HFFc6 (cell line): ENCODE results near the gene SPIRE2. TPM values are rescaled to one million over a fixed set of nuclear protein-coding genes. Genes with fewer than 3 reads are reported as not detected.

Experiments used
- DNase-seq: peaks from one replicate; pipeline ENCODE4 v3.0.0-alpha.2; 2018
- H3K27ac Mint-ChIP-seq: 2 replicates; pipeline ENCODE4 v1.8.0; 2020; ENCODE audit warnings: mild to moderate bottlenecking, mixed read lengths
- H3K27me3 Mint-ChIP-seq: 2 replicates; pipeline ENCODE4 v1.8.0; 2021; ENCODE audit warnings: mild to moderate bottlenecking, moderate library complexity, mixed read lengths; ENCODE audit not compliant: insufficient read depth
- H3K36me3 Mint-ChIP-seq: 2 replicates; pipeline ENCODE4 v1.8.0; 2021; ENCODE audit warnings: low read depth, mixed read lengths
- H3K4me1 Mint-ChIP-seq: 2 replicates; pipeline ENCODE4 v1.8.0; 2020; ENCODE audit warnings: low read depth, mixed read lengths
- H3K4me3 Mint-ChIP-seq: 2 replicates; pipeline ENCODE4 v1.8.0; 2020; ENCODE audit warnings: mild to moderate bottlenecking, moderate library complexity, mixed read lengths
- H3K9me3 Mint-ChIP-seq: 2 replicates; pipeline ENCODE4 v1.8.0; 2020; ENCODE audit warnings: mild to moderate bottlenecking, mixed read lengths
- CTCF ChIP-seq: fragments of 200-600 bp; sonication (generic); IDR thresholded peaks from 2 replicates; pipeline ENCODE4 v1.5.0; 2021; ENCODE audit warnings: antibody characterized with exemption, mild to moderate bottlenecking
- total RNA-seq, 6 experiments: library from RNA; stranded (reverse); fragmentation: NEBNext Ultra II Directional; extraction: Animal tissue kit (Norgen Biotek cat#: 25700); gene quantifications; 2 replicates in 1 of 6; 3 replicates in 5 of 6; pipeline ENCODE4 v1.2.3, GENCODE V29; 2021

The SPIRE2 gene
- total RNA-seq, 6 experiments from 2014 or later = 1.5 to 2.5 (median 1.9) TPM

DNA sequence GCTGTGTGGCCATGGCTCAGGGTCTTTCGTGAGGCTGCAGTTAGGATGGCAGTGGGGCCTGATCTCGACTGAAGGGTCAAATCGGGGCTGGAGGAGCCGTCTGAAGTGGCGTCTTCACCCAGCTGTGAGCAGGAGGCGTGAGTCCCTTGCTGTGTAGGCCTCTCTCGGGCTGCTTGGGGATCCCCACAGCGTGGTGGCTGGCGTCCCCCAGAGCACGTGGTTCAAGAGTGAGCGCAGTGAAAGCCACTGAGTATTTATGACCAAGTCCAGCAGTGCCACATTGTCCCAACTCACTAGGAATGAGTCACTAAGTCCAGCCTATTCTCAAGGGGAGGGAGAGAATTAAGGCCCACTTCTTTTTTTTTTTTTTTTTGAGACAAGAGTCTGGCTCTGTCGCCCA is 33.4 kb downstream of the SPIRE2 start:
- peaks cover 25% of the 10 kb centered on the region for H3K4me1 Mint-ChIP-seq
- TF ChIP-seq CTCF = no peak
- peaks cover 5% of the 10 kb centered on the region for H3K27me3 Mint-ChIP-seq
- H3K9me3 Mint-ChIP-seq = no peaks in the 10 kb centered on the region; the same call in 1 of the 2 replicates
- no peaks in the 10 kb centered on the region for H3K36me3 Mint-ChIP-seq
- no peak overlapping the region for H3K4me3 Mint-ChIP-seq
- DNase-seq = no peak
- H3K27ac Mint-ChIP-seq = no peak overlapping the region

DNA sequence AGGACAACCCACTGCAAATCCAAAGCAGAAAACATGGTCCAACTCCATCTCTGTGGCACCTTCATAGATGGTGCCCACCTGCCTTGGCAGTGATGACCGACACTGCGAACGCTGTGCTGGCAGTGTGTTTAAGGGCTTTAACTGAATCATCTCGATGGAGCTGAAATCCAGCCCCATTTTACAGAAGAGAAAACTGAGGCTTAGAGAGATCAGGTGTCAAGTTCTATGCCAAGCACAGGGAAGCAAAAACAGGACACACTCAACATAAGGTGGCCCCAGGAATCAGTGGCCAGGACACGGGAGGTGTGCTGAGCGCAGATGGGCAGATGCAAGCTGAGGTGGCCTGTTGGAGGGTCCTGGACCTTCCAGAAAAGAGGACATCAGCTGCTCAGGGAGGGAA is 34.5 kb downstream of the SPIRE2 start:
- no peak overlapping the region for H3K4me3 Mint-ChIP-seq
- no peak overlapping the region for H3K27ac Mint-ChIP-seq

DNA sequence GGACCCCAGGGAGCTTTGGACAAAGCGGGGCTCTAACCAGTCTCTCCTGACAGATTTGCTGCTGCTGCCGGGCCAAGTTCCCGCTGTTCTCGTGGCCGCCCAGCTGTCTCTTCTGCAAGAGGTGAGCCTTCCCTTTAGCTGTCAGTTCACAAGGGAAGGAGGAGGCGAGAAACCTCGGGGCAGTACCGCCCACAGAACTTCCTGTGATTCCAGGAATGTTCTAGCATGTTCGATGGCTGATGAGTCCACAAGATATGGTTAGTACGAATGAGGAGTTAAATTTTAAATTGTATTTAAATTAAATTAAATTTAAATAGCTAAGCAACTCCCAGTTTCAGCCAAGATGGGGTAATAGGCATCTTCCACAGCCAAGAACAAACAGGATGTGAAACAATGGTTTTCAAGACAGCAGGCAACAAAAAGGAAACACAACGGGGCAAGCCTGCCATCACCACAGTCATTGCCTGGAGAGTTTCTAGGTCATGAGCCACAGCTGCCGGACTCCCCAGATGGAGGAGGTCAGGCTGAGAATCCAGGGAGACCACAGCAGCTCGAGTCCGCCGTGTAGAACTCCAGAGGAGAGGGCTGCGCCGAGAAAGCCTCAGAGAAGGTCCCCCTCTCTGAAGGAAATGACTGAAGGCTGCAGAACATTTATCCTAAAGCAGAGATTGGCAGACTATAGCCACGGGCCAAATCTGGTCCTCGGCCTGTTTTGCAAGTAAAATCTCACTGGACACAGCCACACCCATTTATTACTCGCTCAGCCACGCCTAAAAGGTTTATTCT is 35.7 kb downstream of the SPIRE2 start:
- Mint-ChIP-seq H3K4me1 (peaks cover 25% of the 10 kb centered on the region), H3K4me3 (no peak overlapping the region), H3K27ac (peak overlapping the region; percentile 12; the same call in 1 of the 2 replicates), H3K27me3 (peaks cover 7% of the 10 kb centered on the region; the same call in 1 of the 2 replicates), H3K36me3 (peaks cover 8% of the 10 kb centered on the region; the same call in 1 of the 2 replicates), H3K9me3 (peaks cover 8% of the 10 kb centered on the region; the same call in 1 of the 2 replicates)
- TF ChIP-seq CTCF = no peak
- no peak for DNase-seq

More for the DNA sequence above, 34.5 kb downstream of the SPIRE2 start:
- H3K9me3 Mint-ChIP-seq = peaks cover 3% of the 10 kb centered on the region; the same call in 1 of the 2 replicates
- DNase-seq = no peak
- H3K36me3 Mint-ChIP-seq = 0 out of 2 replicates have a peak, but pooled peaks cover 2% of the 10 kb centered on the region
- TF ChIP-seq CTCF = no peak
- H3K27me3 Mint-ChIP-seq = peaks cover 7% of the 10 kb centered on the region
- H3K4me1 Mint-ChIP-seq = peaks cover 25% of the 10 kb centered on the region

- peaks cover 25% of the 10 kb centered on the region for H3K4me1 Mint-ChIP-seq
- peaks cover 6% of the 10 kb centered on the region; the same call in 1 of the 2 replicates for H3K27me3 Mint-ChIP-seq
- H3K9me3 Mint-ChIP-seq = peaks cover 8% of the 10 kb centered on the region; the same call in 1 of the 2 replicates
- no peak for DNase-seq
- H3K27ac Mint-ChIP-seq = peak overlapping the region; percentile 12; the same call in 1 of the 2 replicates
- no peak overlapping the region for H3K4me3 Mint-ChIP-seq
- peaks cover 14% of the 10 kb centered on the region; the same call in 1 of the 2 replicates for H3K36me3 Mint-ChIP-seq
- no peak for TF ChIP-seq CTCF
These were observed 36.2 kb downstream of the SPIRE2 start for GRCh38 chr16:89864527-89864820.

DNA sequence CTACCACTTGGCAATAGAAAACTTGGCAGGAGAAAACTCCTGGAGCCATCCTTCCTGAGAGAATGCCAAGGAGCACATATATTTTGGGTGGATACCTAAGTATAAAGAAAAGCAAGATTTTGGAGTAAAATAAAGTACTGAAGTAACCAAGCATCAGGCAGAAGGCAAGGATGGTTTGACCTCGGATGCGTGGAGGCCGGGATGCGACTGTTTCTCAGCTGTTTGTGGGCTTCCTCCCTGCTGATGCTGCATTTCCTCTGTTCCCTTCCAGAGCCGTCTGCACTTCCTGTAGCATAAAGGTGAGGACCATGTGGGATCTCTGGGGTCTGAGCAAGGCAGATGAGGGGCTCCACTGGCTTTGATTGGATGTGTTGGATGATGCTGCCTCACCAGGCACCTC is 39.6 kb downstream of the SPIRE2 start:
- Mint-ChIP-seq H3K4me1 (peaks cover 25% of the 10 kb centered on the region), H3K4me3 (no peak overlapping the region), H3K27me3 (peaks cover 2% of the 10 kb centered on the region; the same call in 1 of the 2 replicates), H3K36me3 (peaks cover 17% of the 10 kb centered on the region; the same call in 1 of the 2 replicates), H3K9me3 (peaks cover 8% of the 10 kb centered on the region; the same call in 1 of the 2 replicates), H3K27ac (no peak overlapping the region)
- no peak for TF ChIP-seq CTCF
- no peak for DNase-seq
